Activated naive CD8-positive, alpha-beta T cell treated with anti-CD3 and anti-CD28 coated beads, Interleukin-2, amount 50 U/mL, for 16 hours (primary cell): ENCODE data around the gene DRGX.

Experiments
- DNase-seq: peaks from one replicate; pipeline ENCODE4 v3.0.0-alpha.2; 2020; ENCODE audit warnings: low read depth, low spot score

Gene DRGX

GRCh38 chr10:49395741-49396665 is at the start of gene DRGX:
TSS of gene DRGX (minus strand) at chr10:49396089. CDS start at chr10:49395440, 649 bp downstream.
- DNase-seq: no peak

GRCh38 chr10:49444349-49444748 is 48.5 kb upstream of the DRGX start:
- DNase-seq: no peak

- no peak for DNase-seq
Observed at GRCh38 chr10:49442863-49443262, 47.0 kb upstream of the DRGX start.

GRCh38 chr10:49441488-49442476 is 45.9 kb upstream of the DRGX start:
- no peak for DNase-seq

GRCh38 chr10:49435225-49435624 is 39.3 kb upstream of the DRGX start:
- DNase-seq: no peak

- DNase-seq: no peak
Observed at GRCh38 chr10:49433069-49433468, 37.2 kb upstream of the DRGX start.

- no peak for DNase-seq
Observed at GRCh38 chr10:49431426-49431825, 35.5 kb upstream of the DRGX start.

GRCh38 chr10:49429458-49429857 is 33.6 kb upstream of the DRGX start:
- no peak for DNase-seq

GRCh38 chr10:49426490-49427360 is 30.8 kb upstream of the DRGX start:
- DNase-seq: no peak

- DNase-seq: no peak
Observed at GRCh38 chr10:49419005-49419404, 23.1 kb upstream of the DRGX start.

GRCh38 chr10:49418328-49418727 is 22.4 kb upstream of the DRGX start:
- no peak for DNase-seq

GRCh38 chr10:49418053-49418326 is 22.1 kb upstream of the DRGX start:
- DNase-seq: no peak

GRCh38 chr10:49417311-49418052 is 21.6 kb upstream of the DRGX start:
- no peak for DNase-seq

- DNase-seq: no peak
Observed at GRCh38 chr10:49415846-49416245, 20.0 kb upstream of the DRGX start.

GRCh38 chr10:49415109-49415508 is 19.2 kb upstream of the DRGX start:
- no peak for DNase-seq

GRCh38 chr10:49414496-49414895 is 18.6 kb upstream of the DRGX start:
- no peak for DNase-seq

- no peak for DNase-seq
Observed at GRCh38 chr10:49412571-49412970, 16.7 kb upstream of the DRGX start.

- no peak for DNase-seq
Observed at GRCh38 chr10:49410365-49411074, 14.6 kb upstream of the DRGX start.

- DNase-seq: no peak
Observed at GRCh38 chr10:49409755-49410154, 13.9 kb upstream of the DRGX start.
